Measurements from ENCODE around the gene BTBD7. TPM values are rescaled to one million over a fixed set of nuclear protein-coding genes. Genes with fewer than 3 reads are reported as not detected.

The BTBD7 gene
- total and polyA plus RNA-seq, 2 donors (not counting 3 experiments of a cell fraction or from before 2014, with no cell fraction given), result 20.9 to 50.2 TPM

DNA sequence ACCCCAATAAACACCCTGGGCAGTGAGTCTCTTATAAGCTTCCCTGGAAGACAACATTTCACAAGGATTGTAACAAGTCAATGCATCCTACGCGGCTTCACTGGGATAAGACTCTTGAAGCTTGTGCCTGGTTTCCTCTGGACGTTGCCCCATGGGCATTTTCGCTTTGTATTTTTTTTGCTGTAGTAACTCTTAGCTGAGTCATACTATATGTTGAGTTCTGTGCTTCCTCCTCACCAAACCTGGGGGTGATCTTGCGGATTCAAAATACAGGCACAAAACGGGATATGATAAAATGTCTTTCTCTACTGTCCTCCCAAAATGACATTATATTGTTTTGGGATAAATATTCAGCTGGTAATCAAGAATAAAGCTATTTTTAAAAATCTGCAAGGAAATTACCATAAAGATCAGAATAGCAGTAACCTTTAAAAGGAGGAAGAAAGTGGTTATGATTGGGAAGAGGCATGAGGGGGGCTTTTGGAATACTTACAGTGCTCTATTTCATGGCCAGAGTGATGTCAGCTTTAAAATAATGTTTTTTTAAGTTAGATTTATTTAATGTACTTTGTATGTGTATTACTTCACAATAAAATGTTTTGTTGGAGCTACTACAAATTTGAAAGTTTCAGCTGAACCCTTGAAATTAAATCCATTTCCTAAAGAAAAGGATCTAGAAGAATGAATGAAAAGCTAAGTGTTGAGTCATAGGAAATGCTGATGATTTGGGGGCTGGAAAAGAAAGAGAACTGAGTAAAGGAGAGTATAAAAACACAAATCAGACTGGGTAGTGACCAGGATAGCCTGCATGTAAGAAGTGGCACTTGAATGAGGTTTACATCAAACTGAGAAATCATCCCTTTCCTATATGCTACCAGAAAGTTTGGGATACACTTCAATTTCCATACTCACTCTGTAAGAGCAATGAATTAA is 14.7 kb downstream of the BTBD7 start:
- peak; percentile 59 for TF ChIP-seq FOS (IDR thresholded peaks at IDR 0.05; ENCODE audit: borderline replicate concordance, insufficient read depth, low read length)
- TF ChIP-seq JUN (IDR thresholded peaks at IDR 0.05; ENCODE audit: borderline replicate concordance, insufficient read depth, insufficient read length, low read depth), result peak; percentile 50
- TF ChIP-seq, protein P1, sequence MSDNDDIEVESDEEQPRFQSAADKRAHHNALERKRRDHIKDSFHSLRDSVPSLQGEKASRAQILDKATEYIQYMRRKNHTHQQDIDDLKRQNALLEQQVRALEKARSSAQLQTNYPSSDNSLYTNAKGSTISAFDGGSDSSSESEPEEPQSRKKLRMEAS (IDR thresholded peaks at IDR 0.05; ENCODE audit: insufficient read depth, insufficient read length), result no peak
- Histone ChIP-seq H2AFZ (ENCODE audit: low read depth, low read length) (no peak overlapping the region), H3K9me1 (replicated peaks; ENCODE audit: control insufficient read depth, extremely low read depth, insufficient read depth, low read length) (no peaks in the 10 kb centered on the region), H3K4me3 (replicated peaks in 1 of 3; ENCODE audit: insufficient read depth in 1 of 3, low read depth in 1 of 3, low read length in 3 of 3) (peak overlapping the region in 1 of 3 experiments; percentile 55), H3K27me3 (ENCODE audit: control insufficient read depth in 2 of 2, insufficient read depth in 2 of 2, low read length in 2 of 2) (no peaks in the 10 kb centered on the region), H3K4me1 (ENCODE audit: control insufficient read depth, extremely low read depth, insufficient read depth, low read length) (peaks cover 34% of the 10 kb centered on the region), H3K4me2 (ENCODE audit: insufficient read depth, low read length) (peak overlapping the region; percentile 89), H3K27ac (ENCODE audit: insufficient read depth, low read depth, low read length) (peak overlapping the region; percentile 78), H3K36me3 (ENCODE audit: control insufficient read depth in 2 of 2, extremely low read depth in 1 of 2, insufficient read depth in 2 of 2, low read length in 2 of 2) (no peaks in the 10 kb centered on the region), H3K9ac (replicated peaks; ENCODE audit: extremely low read depth, insufficient read depth, low read length) (peak overlapping the region; percentile 34), H3K79me2 (ENCODE audit: control insufficient read depth, insufficient read depth, low read length) (peaks cover 87% of the 10 kb centered on the region), H4K20me1 (replicated peaks; ENCODE audit: control insufficient read depth, extremely low read depth, insufficient read depth, low read length) (peaks cover 16% of the 10 kb centered on the region), H3K9me3 (replicated peaks; ENCODE audit: control insufficient read depth, insufficient read depth, low read length) (no peaks in the 10 kb centered on the region)
- BruUV-seq (replicated peaks), result no TSS peak
- dilution Hi-C loops (cut with MboI; ENCODE audit: extremely low pct_ligation_motif_present, low sequenced_read_pairs) (no loop called here), intact Hi-C loops (cut with micrococcal nuclease) (loop anchor here (1.0 kb wide), 2 partner anchors 9 to 13 kb away; no protein-coding TSS in a partner anchor)
- ChIA-PET POLR2A (interaction anchor here (1.3 kb wide), 1 partner anchor 13 kb away, joined by 3 read pairs; no protein-coding TSS in a partner anchor), CTCF (interaction anchor here (0.9 to 3.7 kb wide), 9 partner anchors 8 to 111 kb away, joined by 3 to 23 read pairs (median 4); partner anchors contain the start of gene UBR7)
- FAIRE-seq (peak; percentile 62), DNase-seq (ENCODE audit: low read depth, low spot score) (peak; percentile 77)

DNA sequence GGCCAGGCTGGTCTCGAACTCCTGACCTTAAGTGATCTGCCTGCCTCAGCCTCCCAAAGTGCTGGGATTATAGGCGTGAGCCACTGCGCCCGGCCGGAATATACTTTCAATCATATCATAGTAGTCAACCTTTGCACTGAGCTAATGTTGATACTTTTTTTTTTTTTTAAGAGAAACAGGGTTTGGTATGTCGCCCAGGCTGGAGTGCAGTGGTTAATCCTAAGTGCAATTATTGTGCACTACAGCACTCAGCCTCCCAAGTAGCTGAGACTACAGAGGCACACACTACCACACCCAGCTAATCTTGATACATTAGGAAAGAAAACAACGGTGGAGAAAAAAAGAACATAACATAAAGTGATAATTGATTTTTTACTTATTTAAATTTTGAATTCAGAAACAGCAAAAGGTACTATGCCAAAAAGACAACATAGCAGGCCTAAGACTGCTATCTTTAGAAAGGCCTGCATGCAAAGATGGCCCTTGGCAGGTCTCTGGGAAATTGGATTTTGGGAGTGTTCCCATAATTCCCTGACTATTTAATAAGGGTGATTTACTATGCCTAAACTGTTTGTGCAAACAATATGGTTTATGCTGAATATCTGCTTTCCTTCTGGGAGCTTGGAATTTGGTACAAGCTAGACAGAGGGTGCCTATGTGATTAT is 15.5 kb downstream of the BTBD7 start:
- H3K9me1 ChIP-seq (replicated peaks; ENCODE audit: control insufficient read depth, extremely low read depth, insufficient read depth, low read length), result no peaks in the 10 kb centered on the region
- peaks cover 16% of the 10 kb centered on the region for H4K20me1 ChIP-seq (replicated peaks; ENCODE audit: control insufficient read depth, extremely low read depth, insufficient read depth, low read length)
- no peak for DNase-seq (ENCODE audit: low read depth, low spot score)
- no peaks in the 10 kb centered on the region for H3K27me3 ChIP-seq (ENCODE audit: control insufficient read depth in 2 of 2, insufficient read depth in 2 of 2, low read length in 2 of 2)
- H3K9ac ChIP-seq (replicated peaks; ENCODE audit: extremely low read depth, insufficient read depth, low read length), result peak overlapping the region; percentile 34
- CTCF ChIA-PET, result interaction anchor here (0.6 to 3.7 kb wide), 9 partner anchors 8 to 81 kb away, joined by 3 to 23 read pairs (median 4); no protein-coding TSS in a partner anchor
- dilution Hi-C loops (cut with MboI; ENCODE audit: extremely low pct_ligation_motif_present, low sequenced_read_pairs), result no loop called here
- H3K4me1 ChIP-seq (ENCODE audit: control insufficient read depth, extremely low read depth, insufficient read depth, low read length), result peaks cover 34% of the 10 kb centered on the region
- no peak for FAIRE-seq
- H3K79me2 ChIP-seq (ENCODE audit: control insufficient read depth, insufficient read depth, low read length), result peaks cover 87% of the 10 kb centered on the region
- no peaks in the 10 kb centered on the region for H3K36me3 ChIP-seq (ENCODE audit: control insufficient read depth in 2 of 2, extremely low read depth in 1 of 2, insufficient read depth in 2 of 2, low read length in 2 of 2)
- no peaks in the 10 kb centered on the region for H3K9me3 ChIP-seq (replicated peaks; ENCODE audit: control insufficient read depth, insufficient read depth, low read length)
- BruUV-seq (replicated peaks), result no TSS peak
- H2AFZ ChIP-seq (ENCODE audit: low read depth, low read length), result no peak overlapping the region
- TF ChIP-seq JUN (IDR thresholded peaks at IDR 0.05; ENCODE audit: borderline replicate concordance, insufficient read depth, insufficient read length, low read depth), result no peak
- no peak for TF ChIP-seq POLR2AphosphoS5 (IDR thresholded peaks at IDR 0.05; ENCODE audit: insufficient read depth, low read depth, low read length)
- no peak for TF ChIP-seq POLR2A (IDR thresholded peaks at IDR 0.05; ENCODE audit: low read depth, low read length)
- no peak for TF ChIP-seq MYC (IDR thresholded peaks at IDR 0.05; ENCODE audit: low read depth, low read length)
- no peak for TF ChIP-seq GATA2 (IDR thresholded peaks at IDR 0.05; ENCODE audit: insufficient read depth, insufficient read length, low read depth, low read length)
- TF ChIP-seq, protein P1 (IDR thresholded peaks at IDR 0.05; ENCODE audit: insufficient read depth, insufficient read length), result no peak
- TF ChIP-seq EZH2 (IDR thresholded peaks at IDR 0.05; ENCODE audit: borderline replicate concordance, low read depth, low read length, severe bottlenecking), result no peak
- TF ChIP-seq, protein P2, sequence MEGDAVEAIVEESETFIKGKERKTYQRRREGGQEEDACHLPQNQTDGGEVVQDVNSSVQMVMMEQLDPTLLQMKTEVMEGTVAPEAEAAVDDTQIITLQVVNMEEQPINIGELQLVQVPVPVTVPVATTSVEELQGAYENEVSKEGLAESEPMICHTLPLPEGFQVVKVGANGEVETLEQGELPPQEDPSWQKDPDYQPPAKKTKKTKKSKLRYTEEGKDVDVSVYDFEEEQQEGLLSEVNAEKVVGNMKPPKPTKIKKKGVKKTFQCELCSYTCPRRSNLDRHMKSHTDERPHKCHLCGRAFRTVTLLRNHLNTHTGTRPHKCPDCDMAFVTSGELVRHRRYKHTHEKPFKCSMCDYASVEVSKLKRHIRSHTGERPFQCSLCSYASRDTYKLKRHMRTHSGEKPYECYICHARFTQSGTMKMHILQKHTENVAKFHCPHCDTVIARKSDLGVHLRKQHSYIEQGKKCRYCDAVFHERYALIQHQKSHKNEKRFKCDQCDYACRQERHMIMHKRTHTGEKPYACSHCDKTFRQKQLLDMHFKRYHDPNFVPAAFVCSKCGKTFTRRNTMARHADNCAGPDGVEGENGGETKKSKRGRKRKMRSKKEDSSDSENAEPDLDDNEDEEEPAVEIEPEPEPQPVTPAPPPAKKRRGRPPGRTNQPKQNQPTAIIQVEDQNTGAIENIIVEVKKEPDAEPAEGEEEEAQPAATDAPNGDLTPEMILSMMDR (IDR thresholded peaks at IDR 0.05; ENCODE audit: extremely low read depth in 1 of 2, insufficient read depth in 1 of 2, low read depth in 1 of 2, low read length in 2 of 2), result no peak
- no peak for TF ChIP-seq FOS (IDR thresholded peaks at IDR 0.05; ENCODE audit: borderline replicate concordance, insufficient read depth, low read length)
- peak overlapping the region; percentile 78 for H3K27ac ChIP-seq (ENCODE audit: insufficient read depth, low read depth, low read length)
- intact Hi-C loops (cut with micrococcal nuclease), result no loop called here
- POLR2A ChIA-PET, result interaction anchor here (1.3 kb wide), 1 partner anchor 14 kb away, joined by 3 read pairs; no protein-coding TSS in a partner anchor
- H3K4me2 ChIP-seq (ENCODE audit: insufficient read depth, low read length), result peak overlapping the region; percentile 89
- peak overlapping the region in 1 of 3 experiments; percentile 55 for H3K4me3 ChIP-seq (replicated peaks in 1 of 3; ENCODE audit: insufficient read depth in 1 of 3, low read depth in 1 of 3, low read length in 3 of 3)

Data from endothelial cell of umbilical vein (primary cell).